ENCODE results near the gene LHFPL2.

LHFPL2 gene

DNA sequence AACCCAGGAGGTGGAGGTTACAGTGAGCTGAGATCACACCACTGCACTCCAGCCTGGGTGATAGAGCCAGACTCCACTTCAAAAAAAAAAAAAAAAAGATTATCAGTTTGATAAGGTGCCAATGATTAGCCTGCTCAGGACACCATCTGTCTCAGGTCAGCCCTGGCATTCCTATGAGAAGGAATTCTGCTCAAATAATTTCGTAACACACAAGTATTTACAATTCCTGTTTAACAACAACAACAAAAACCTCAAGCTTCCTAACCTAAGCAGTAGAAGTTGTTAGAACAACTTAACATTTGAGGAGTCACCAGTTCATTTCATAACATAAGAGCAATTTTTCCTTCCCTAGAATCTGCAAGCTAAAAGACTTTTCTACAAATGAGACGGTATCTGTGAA lies 85.0 kb downstream of the LHFPL2 start:
- DNase-seq, result no peak

DNA sequence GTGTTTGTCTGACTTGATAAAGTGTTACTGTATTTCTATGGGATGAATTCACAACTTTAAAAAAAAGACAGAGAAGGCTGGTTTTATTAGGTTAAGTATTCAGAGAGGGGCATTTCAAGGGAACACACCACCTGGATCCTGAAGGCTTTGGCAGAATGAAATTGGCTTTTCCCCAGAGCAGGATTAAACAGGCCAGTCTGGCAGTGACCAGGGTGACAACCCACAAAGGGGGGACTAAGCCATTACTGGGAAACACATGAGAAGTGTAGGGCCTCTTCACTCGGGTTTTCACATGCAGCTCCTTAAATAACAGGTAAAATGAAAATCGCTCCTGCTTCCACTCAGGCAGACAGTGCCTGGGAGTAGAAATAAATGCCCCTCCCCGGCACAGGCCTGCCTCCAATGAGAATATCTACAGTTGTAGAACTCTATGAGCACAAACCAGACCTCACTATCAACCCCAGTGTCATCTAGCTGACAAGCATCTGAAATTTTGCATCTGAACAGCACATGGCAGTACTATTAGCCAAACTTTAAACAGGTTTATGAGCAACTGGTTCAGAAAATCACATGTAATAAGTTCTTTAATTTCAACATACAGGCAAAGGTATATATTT lies 85.8 kb downstream of the LHFPL2 start:
- no peak for DNase-seq

DNA sequence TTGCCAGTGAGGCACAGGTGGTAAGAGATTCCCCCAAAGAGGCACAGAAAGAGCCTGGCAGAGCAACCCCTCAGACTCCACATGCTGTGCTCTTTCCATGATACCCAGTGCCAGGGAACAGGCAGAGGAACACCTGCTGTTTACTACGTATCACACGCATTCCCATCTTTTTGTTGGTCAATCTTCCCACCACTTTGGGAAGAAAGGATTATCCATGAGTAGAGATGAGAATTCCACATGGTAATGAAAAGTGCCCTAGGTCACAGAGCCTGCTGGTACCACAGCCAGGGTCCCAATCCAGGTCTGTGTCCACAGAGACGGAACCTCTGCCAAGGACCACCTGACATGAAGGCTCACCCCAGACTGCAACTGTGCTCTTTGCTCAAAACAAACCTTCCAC lies 86.6 kb downstream of the LHFPL2 start:
- no peak for DNase-seq

DNA sequence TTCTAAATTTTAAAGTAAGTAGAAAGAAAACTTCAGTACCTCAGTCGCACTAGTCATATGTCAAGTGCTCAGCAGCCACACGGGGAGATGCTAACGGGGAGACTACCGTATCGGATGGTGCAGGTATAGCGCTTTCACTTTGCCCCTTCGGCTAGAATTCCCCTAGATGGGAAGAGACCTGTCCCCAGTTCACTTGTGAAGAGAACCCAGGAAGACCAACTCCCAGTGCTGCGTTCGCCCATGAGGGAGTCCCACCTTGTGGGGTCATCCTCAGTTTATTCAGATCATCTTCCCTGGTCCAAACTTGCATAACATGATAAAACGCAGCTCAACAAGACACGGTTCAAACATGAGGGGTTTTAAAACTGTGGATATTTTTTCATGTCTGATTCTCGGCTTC lies 87.3 kb downstream of the LHFPL2 start:
- no peak for DNase-seq

DNA sequence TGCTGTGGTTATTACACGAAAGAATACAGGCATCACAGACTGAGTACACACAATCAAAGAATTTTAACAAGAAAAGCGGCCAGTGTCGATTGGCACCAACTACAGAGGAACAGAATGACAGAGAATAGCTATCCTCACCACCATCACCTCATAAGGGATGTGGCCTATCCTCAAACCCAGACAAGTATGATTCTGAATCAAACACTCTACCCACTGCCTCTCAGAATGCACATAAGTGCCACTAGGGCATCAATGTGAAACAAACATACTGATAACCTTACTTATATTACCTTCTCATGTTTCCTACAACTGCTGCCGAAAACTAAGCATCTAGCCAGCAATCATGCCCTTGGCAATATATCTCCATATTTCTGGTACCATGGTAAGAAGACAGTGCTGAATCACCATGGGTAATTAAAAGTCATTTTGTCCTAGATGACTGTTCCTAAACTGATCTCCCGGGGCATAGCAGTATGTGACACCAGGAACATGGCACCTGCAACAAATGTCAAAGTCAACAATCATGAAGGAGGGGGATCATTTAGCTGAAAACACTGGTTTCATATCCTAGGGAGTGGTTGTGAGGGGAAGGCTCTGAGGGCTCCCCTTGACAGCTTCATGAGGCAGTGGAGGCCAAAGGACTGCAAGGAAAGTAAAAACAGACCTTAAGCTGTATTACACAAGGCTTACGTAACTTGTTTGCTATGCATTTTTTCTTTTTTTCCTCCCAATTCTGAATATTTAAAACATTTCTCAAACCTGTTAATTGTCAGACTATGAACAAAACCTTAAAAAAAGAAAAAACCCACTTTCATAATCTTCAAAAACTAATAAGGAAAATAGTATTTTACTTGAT lies 88.3 kb downstream of the LHFPL2 start:
- DNase-seq, result no peak

DNA sequence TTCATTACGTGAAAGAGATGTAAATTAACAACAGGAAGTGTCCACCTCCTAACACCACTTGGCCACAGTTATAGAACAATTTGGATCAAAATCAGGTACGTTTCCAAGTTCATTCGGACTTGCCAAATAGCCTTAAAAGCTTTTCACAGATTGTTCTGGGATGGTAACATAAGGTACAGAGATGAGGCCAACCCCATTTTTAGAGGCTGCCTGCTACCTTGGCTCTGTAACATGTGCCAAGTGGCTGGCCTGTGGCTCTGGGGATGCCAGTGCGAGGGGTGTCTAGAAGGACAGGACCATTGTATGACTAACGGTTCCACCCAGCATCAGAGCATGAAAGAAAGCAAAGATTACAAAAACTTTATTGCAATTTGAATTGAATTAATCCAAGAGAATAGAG lies 91.0 kb downstream of the LHFPL2 start:
- DNase-seq, result no peak

DNA sequence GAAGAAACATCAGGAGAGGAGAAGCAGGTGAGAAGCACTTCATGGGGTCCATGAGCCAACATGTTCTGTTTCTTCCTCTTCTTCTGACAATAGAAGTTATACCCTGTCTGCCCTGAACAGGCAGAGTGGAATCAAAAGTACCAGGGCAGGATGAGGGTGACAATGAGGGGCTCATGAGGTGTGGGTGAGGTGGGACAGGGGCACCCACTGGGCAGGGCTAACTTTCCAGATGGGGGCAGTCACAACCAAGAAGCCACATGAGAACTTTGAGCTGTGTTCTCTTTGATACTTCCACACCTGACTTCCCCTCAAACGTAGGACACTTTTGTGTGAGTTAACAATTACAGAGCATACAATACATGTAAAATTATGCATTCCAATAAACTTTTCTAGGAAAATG lies 92.7 kb downstream of the LHFPL2 start:
- DNase-seq, result no peak

DNA sequence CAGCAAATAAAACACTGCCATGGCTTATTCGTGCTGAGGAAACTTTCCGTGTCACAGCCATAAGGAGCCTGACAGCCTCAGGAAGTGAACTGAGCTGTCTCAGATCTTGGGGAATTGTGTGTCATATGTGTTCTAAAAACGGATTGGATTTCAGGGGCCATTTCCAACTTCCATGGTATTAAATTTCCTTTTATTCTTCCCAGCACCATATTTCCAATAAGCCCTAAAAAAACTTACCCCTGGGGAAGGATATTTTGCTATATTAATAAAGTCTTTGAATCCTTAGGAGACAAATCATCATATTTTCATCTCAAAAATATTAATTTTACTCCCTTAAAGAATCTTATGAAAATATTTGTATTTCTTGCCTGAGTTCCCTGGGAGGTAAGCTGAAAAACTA lies 93.9 kb downstream of the LHFPL2 start:
- DNase-seq, result no peak

DNA sequence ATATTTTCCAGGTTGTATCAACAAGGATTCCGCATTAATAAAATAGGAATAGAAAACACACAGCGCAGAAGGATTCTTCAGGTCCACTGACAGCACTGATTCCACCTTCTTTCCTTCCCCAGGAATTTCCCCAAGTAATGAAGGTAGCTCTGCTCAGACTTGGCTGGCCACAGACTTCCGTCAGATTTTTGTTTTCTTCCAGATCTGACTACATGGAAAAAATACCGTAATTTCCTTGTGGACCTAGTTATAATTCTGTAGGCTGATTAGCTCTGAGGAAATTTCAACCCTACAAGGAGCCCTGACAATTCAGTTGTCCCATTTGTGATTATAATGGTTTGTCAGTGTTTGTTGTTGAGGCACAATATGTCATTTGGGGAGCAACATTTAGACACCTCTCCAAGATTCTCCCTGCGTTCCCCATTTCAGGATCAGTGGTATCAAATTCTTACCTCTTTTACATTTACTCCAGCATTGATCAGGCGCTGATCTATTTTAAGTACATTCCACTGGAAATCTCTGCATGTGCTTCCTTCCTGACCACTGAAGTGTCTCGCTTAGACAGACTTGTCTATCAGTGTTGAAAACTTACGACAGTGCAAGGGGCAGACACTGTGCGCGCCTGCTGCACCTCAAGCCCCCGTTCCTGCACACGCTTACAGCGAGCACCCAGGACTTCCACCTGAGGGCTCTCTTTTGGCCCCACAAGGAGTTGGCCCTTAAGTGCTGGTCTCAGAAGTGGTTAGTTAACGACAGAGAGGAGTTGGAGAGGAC lies 94.8 kb downstream of the LHFPL2 start:
- DNase-seq, result no peak

DNA sequence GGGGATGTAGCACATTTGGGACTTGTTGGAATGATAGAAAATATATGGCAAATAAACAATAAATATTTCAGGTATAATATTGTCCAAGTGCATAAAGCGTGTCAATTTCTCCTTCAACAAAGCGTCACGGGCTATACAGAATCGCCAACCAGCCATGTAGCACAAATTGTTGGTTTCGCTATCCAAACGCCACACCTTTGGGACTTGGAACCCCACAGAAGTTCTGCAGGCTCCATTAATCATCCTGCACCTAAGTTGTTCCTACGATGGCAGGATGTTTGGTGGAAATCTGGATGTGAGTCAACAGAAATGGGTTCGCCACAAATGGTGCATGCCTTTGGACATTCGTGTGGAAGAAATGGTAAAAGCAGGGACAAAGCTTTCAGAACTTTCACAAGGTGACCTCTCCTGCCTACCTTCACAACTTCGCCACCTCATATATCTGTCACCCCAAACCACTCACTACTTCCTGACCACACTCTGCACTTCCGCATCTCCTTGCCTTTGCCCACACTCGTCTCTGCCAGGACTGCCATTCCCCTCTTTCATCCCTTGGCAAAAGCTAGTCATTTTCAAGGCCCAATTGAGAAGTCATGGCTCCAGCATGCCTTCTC lies 95.7 kb downstream of the LHFPL2 start:
- no peak for DNase-seq

DNA sequence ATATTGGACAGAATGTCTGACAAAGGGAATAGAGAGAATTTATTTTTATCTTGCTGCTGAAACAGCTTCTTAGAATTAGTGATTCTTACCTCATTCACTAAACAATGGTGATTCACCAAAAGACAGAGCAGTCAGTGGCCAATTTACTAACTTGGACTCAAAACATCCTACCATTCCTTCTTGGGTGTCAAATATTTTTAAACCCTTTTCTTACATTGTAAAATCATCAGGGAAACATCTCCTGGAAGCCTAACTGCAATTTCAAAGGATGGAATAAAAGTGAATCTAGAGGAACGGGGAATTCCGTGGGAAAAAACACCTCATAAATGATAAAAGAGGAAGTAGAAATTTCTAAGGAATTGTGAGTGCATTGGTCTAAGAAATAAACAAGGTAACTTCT lies 97.7 kb downstream of the LHFPL2 start:
- no peak for DNase-seq

DNA sequence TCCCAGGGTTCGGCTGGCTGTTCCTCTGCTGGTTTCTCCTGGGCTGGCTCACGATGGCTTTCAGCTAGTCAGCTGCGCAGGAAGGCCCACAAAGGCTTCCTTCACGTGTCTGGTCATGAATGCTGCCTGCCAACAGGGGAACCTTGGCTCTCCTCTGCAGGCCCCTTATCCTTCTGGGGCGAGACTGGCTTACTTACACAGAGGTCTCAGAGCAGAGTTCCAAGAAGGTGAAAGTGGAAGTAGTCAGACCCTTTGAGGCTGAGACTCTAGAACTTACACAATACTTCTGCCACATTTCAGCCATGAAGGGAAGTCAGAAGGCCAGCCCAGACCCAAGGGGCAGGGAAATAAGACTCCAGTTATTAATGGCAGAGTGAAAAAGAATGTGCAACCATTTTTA lies 99.5 kb downstream of the LHFPL2 start:
- DNase-seq, result no peak

DNA sequence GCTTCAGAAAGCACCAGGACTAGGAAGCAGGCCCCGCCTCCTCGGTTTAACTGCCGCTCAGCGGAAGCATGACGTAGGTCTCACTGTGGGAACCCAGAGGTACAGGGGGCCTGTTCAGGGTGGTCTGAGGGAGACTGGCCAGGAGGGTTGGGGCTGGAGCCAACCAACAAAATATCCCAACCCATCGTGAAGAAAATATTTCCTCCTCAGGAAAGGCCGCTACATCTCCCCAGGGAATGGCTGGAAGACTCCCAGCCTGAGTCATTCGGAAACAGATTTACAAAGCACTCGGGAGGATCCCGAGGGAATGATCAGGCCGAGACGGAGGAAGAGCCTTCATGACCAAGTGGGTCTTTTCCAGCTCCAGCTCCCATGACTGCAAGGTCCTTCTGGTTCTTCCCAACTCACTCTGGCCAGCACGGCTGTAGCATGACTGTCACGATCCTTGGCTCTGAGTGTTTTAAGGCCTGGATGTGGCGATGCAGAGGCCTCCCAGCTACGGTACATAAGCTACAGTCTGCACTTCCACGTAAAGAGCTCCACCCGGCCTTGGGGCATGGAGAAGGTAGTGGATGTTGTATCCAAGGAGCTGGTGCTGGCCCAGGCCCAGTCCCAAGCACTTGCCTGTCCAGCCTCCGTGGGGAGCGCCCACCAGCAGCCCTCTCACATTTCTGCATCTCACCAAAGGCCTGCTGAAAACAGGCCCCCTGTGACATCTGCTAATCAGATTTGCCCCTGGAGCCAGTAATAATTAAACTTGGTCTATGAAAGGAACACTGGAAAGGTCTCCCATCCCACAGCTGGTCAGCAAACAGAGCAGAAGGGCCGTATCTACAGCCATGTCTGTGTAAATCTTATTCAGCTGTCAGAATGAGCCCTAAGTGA lies 100.6 kb downstream of the LHFPL2 start:
- peak; percentile 58 for DNase-seq

DNA sequence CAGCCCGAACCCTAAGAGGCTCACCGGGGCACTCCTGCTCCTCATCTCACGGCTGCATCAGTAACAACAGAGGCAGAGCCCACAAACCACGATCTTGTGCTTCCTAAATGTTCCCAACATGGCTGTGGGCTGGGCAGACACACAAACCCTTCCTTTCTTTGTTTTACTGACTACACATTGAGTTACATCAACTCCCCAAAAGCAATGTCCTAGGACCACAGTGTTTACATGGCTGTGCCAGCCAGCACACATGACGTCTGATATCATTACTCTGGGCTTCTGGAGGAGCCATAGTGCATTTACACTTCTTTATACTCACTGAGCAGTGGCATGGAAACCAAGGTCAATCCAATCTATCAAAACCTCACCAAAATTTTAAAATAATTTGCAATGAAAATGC lies 101.4 kb downstream of the LHFPL2 start:
- DNase-seq, result no peak

DNA sequence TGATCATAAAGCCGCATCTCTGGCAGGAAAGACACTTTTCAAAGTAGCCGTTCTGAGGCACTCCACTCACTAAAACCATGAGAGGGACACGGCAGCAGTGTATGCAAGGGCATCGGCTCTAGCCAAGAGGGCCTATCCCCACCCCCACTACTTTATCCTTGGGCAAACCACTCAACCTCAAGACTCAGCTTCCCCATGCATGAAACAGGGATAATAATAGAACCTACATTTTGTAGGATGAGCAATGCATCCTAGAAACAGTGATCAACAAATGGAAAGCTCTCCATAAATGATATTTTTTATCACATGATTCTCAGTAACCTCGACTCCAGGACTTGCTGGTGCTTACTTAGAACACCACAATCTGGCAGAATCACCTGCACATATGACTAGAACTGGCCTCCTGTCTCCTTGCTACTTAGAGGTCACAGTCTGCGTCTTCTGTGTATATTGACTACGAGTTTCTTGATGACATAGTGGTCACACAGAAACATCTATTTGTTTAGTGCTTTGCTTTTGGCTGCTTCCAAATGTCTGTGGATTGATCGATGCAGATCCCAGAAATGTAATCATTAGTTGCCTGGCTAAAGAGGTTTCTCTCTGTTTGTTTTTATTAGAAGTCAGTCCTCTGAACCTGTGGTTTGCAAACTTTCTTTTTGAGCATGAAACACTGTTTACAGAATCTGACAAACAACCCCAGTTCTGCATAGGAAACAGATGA lies 102.1 kb downstream of the LHFPL2 start:
- no peak for DNase-seq

DNA sequence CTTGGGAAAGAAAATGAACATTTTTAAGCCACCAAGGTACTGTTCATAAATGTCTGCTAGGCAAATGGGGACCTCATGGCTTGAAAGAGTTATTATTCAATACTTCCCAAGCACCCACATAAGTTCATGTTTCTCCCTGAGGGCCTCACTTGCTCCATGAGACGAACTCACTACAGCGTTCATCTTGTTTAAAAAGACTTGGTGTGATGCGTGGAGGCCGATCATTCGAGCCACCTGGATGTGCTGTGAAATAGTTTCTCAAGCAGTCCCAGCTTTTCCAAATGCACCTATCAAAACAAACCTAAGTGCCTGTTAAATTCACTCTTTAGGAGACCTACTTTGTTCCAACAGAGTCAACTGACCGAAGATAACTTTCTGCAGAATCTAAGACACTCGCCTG lies 103.2 kb downstream of the LHFPL2 start:
- DNase-seq, result no peak

DNA sequence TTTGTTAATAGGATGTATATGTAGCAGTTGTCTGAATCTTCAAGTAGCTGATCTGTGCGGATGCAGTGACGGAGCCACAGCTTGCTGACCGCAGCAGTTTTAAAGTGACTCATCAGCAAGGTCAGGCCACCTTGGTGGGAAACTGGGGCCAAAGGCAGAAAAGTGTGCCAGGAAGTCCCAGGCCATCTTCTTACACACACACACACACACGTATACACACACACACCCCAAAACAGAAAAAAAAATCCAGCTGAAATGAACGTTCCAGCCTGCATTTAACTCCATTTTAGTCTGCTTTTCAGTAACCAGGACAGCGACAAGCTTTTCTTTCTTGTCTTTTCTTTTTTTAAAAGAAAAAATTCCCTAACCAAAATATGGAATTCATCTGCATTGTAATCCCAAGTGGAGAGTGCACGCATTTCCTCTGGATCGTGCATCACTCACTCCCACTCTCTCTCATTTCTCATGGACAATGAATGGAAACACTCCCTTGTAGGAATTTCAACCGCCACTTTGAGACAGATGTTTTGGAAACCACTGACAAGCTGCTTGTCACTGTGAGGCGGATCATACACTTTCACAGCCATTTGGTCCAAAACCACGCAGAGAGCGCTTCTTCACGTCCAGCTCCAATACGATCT lies 103.9 kb downstream of the LHFPL2 start:
- DNase-seq, result no peak

DNA sequence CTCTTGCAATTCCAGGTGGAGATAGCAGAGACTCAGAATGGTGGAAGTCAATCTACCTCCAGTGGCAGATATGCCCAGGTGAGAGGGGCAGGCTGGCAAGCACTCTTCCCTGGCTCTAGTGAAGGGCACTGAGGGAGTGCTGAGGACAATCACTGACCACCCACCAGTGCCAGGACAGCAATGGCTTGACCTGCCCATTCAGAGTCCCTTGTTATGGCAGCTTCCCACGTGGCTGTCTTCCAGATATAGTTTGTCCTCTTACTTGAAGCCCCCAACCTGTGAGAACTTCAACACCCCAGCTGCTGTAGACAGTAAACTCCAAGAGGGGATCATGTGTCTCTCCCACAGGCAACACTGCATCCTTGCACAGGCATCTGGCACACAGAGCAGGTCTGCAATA lies 104.7 kb downstream of the LHFPL2 start:
- no peak for DNase-seq

DNA sequence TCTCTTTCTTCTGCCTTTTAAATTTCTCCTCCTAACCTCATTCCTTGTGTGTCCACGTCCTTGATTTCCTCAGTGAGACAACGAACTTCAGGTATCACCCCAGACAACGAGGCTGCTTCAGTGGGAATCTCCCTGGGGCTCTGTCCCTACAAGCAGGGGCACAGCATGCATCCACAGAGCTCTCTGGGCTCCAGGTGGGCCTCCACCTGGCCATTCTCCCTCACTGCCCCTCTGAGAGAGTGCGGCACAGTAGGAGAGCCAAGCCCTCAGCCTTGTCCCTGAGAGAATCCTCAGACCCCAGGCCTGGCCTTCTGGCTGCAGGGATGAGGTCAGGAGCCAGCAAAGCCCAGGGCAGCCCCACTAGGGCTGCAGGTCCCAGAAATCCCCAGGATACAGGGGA lies 105.3 kb downstream of the LHFPL2 start:
- no peak for DNase-seq

DNA sequence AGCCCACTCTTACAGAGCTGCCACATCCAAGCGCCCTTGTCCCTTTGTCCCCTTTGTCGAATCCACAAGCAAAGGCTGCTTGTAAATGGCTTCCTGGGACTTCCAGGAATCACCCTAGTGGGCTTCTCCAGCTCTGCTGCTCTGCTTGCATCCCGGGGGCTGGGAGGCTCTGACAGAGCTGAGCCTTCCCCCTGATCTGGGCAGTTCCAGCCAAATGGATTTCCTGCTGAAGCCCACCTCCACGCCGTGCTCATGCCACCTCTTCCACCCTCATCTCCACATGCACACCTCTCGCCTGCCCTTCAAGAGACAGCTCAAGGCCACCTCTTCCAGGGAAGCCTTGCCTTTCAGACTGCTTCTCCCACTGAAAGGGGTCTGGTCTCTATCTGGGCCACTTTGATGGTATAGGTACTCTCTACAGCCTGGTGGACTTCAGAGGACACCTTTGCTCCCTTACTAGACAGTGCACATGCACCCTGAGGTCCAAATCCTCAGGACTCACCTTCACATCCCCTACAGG lies 106.2 kb downstream of the LHFPL2 start:
- DNase-seq, result no peak

DNA sequence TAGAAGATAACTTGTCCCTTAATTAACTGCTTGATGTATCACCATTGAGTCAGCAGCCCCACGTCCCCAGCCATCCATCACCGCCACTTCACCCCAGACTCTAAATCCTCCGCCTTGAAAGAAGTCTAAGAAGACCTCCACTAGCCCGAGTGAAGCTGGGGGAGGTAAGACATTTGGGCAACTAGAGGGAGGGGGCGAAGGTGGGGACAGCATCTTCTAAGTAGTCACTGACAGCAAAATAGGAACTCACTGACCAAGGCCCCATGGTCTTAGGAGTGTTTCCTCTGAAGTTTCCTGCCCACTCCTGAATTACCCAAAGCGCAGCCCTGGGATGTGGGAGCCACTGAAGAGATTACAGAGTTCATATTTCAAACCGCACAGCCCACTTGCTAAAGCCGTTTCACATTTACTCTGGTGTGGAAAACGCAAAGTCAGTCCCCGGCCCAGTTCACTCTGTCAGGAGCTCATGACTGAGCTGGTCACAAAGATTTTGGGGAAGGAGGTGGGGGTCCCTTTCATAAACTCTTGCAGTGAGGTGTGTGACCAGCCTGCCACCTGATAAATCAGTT lies 107.4 kb downstream of the LHFPL2 start:
- no peak for DNase-seq

Data from GOT3 (cell line).